Neuronal stem cell (in vitro differentiated cells): ENCODE measurements around the gene SPPL3.

Experiments
- DNase-seq: peaks from one replicate; pipeline ENCODE4 v3.0.0-alpha.2; 2013; ENCODE audit warnings: low spot score
- H2AFZ ChIP-seq: one replicate; pipeline ENCODE4 v1.6.1; 2013; ENCODE audit warnings: mild to moderate bottlenecking, low read length, inconsistent platforms
- H2AK5ac ChIP-seq: 2 replicates; pipeline ENCODE4 v1.6.1; 2013; ENCODE audit warnings: low read depth, mild to moderate bottlenecking, inconsistent platforms, low read length, moderate library complexity, mixed read lengths
- H2BK120ac ChIP-seq: 2 replicates; pipeline ENCODE4 v1.6.1; 2013; ENCODE audit warnings: low read depth, mild to moderate bottlenecking, inconsistent platforms, low read length, moderate library complexity, mixed read lengths
- H2BK12ac ChIP-seq: one replicate; pipeline ENCODE4 v1.6.1; 2013; ENCODE audit warnings: low read length, inconsistent platforms
- H2BK15ac ChIP-seq: 2 replicates; pipeline ENCODE4 v1.6.1; 2013; ENCODE audit warnings: mild to moderate bottlenecking, low read length, inconsistent platforms, mixed read lengths
- H2BK5ac ChIP-seq: one replicate; pipeline ENCODE4 v1.6.1; 2013; ENCODE audit warnings: inconsistent platforms, mild to moderate bottlenecking, low read length, moderate library complexity
- H3K14ac ChIP-seq: one replicate; pipeline ENCODE4 v1.6.1; 2013; ENCODE audit warnings: low read length, inconsistent platforms
- H3K18ac ChIP-seq: 2 replicates; pipeline ENCODE4 v1.6.1; 2013; ENCODE audit warnings: low read length, inconsistent platforms
- H3K23ac ChIP-seq: 2 replicates; pipeline ENCODE4 v1.6.1; 2013; ENCODE audit warnings: low read depth, mild to moderate bottlenecking, mixed read lengths, low read length, inconsistent platforms; ENCODE audit not compliant: poor library complexity
- H3K27ac ChIP-seq: replicated peaks from 3 replicates; pipeline ENCODE4 v1.5.1; 2013; ENCODE audit warnings: low read length, inconsistent platforms
- H3K27me3 ChIP-seq, 3 experiments: 2 replicates each; pipeline ENCODE4 v1.6.1; 2013; ENCODE audit warnings: low read length in 3 of 3, mild to moderate bottlenecking in 2 of 3, inconsistent platforms in 1 of 3, low read depth in 1 of 3, mixed read lengths in 1 of 3, moderate library complexity in 1 of 3; ENCODE audit not compliant: control insufficient read depth in 3 of 3, insufficient read depth in 3 of 3
- H3K36me3 ChIP-seq, 2 donors: replicated peaks in 1 of 2; 2 replicates each; pipeline ENCODE4 v1.6.1; 2013; ENCODE audit warnings: low read length in 2 of 2; ENCODE audit not compliant: control insufficient read depth in 2 of 2, insufficient read depth in 2 of 2
- H3K4ac ChIP-seq: 2 replicates; pipeline ENCODE4 v1.6.1; 2013; ENCODE audit warnings: inconsistent platforms, mild to moderate bottlenecking, low read length, moderate library complexity
- H3K4me1 ChIP-seq, 2 donors: 1 replicate in 1 of 2; 2 replicates in 1 of 2; pipeline ENCODE4 v1.6.1; 2013; ENCODE audit warnings: low read length in 2 of 2, low read depth in 1 of 2; ENCODE audit not compliant: control insufficient read depth in 2 of 2, insufficient read depth in 1 of 2
- H3K4me2 ChIP-seq: one replicate; pipeline ENCODE4 v1.6.1; 2013; ENCODE audit warnings: mild to moderate bottlenecking, low read length, inconsistent platforms; ENCODE audit not compliant: insufficient read depth, poor library complexity, severe bottlenecking
- H3K4me3 ChIP-seq, 2 donors: 2 replicates each; pipeline ENCODE4 v1.5.1; 2013; ENCODE audit warnings: low read length in 2 of 2, mild to moderate bottlenecking in 2 of 2, inconsistent platforms in 1 of 2, moderate library complexity in 1 of 2
- H3K79me1 ChIP-seq: one replicate; pipeline ENCODE4 v1.6.1; 2013; ENCODE audit warnings: low read depth, mild to moderate bottlenecking, inconsistent platforms, low read length, moderate library complexity
- H3K9ac ChIP-seq: one replicate; pipeline ENCODE4 v1.6.1; 2013; ENCODE audit warnings: mild to moderate bottlenecking, low read depth, low read length, inconsistent platforms; ENCODE audit not compliant: poor library complexity
- H3K9me3 ChIP-seq, 2 donors: replicated peaks in 1 of 2; 2 replicates each; pipeline versions ENCODE3 to v1.6.1; 2013; ENCODE audit warnings: low read length in 2 of 2, mild to moderate bottlenecking in 2 of 2, inconsistent platforms in 1 of 2, low read depth in 1 of 2, mixed read lengths in 1 of 2, moderate library complexity in 1 of 2; ENCODE audit not compliant: control insufficient read depth in 2 of 2, insufficient read depth in 1 of 2
- H4K8ac ChIP-seq: one replicate; pipeline ENCODE4 v1.6.1; 2013; ENCODE audit warnings: low read depth, mild to moderate bottlenecking, inconsistent platforms, low read length, moderate library complexity
- H4K91ac ChIP-seq: one replicate; pipeline ENCODE4 v1.6.1; 2013; ENCODE audit warnings: low read length, low read depth, mild to moderate bottlenecking, inconsistent platforms; ENCODE audit not compliant: poor library complexity
- WGBS, 2 donors: extraction: QIAGEN DNeasy Blood & Tissue Kit; methylation state at CpG; one replicate each; pipeline ENCODE4 v1.1.7; 2013; ENCODE audit warnings: missing lambda C conversion rate in 2 of 2, mixed read lengths in 1 of 2; ENCODE audit not compliant: insufficient read length in 2 of 2, insufficient replicate concordance in 1 of 2; ENCODE audit errors: extremely low coverage in 2 of 2; 5-methylcytosine and 5-hydroxymethylcytosine counted together

The SPPL3 gene

GRCh38 chr12:120775862-120776552, 128.2 kb downstream of the SPPL3 start:
- H3K23ac ChIP-seq: no peak overlapping the region
- no peak overlapping the region for H2AK5ac ChIP-seq
- no peak for DNase-seq
- H3K79me1 ChIP-seq: no peaks in the 10 kb centered on the region
- no peak overlapping the region for H4K91ac ChIP-seq
- H3K4ac ChIP-seq: no peak overlapping the region
- H2BK15ac ChIP-seq: no peak overlapping the region
- peaks cover 9 to 22% of the 10 kb centered on the region in 2 donors for H3K4me1 ChIP-seq
- no peak overlapping the region for H4K8ac ChIP-seq
- no peak overlapping the region for H2BK120ac ChIP-seq
- no peak overlapping the region for H3K18ac ChIP-seq
- no peak overlapping the region for H2BK5ac ChIP-seq
- no peaks in the 10 kb centered on the region for H3K9me3 ChIP-seq
- no peak overlapping the region for H2BK12ac ChIP-seq
- no peak overlapping the region for H3K4me2 ChIP-seq
- H3K14ac ChIP-seq: no peak overlapping the region
- H3K27me3 ChIP-seq: no peaks in the 10 kb centered on the region
- no peak overlapping the region for H2AFZ ChIP-seq
- H3K9ac ChIP-seq: no peak overlapping the region
- no peak overlapping the region for H3K4me3 ChIP-seq
- peaks cover 0 to 29% of the 10 kb centered on the region in 2 donors for H3K36me3 ChIP-seq
- no peak overlapping the region for H3K27ac ChIP-seq
- no CpG with 5 or more reads among the region's 7 CpGs for WGBS, 2 donors

GRCh38 chr12:120774169-120774916, 129.8 kb downstream of the SPPL3 start:
- H4K8ac ChIP-seq: no peak overlapping the region
- peaks cover 19 to 34% of the 10 kb centered on the region in 2 donors for H3K4me1 ChIP-seq
- no peak for DNase-seq
- no peak overlapping the region for H3K23ac ChIP-seq
- no peaks in the 10 kb centered on the region for H3K79me1 ChIP-seq
- no peak overlapping the region for H3K4ac ChIP-seq
- H3K9ac ChIP-seq: no peak overlapping the region
- no peak overlapping the region for H3K27ac ChIP-seq
- no peak overlapping the region for H2BK12ac ChIP-seq
- no peak overlapping the region for H3K18ac ChIP-seq
- H3K36me3 ChIP-seq: peaks cover 0 to 16% of the 10 kb centered on the region in 2 donors
- no peak overlapping the region for H3K14ac ChIP-seq
- no peak overlapping the region for H2BK15ac ChIP-seq
- no peak overlapping the region for H3K4me2 ChIP-seq
- no peak overlapping the region for H3K4me3 ChIP-seq
- H2BK120ac ChIP-seq: no peak overlapping the region
- no CpG with 5 or more reads among the region's 7 CpGs for WGBS, 2 donors
- no peaks in the 10 kb centered on the region for H3K9me3 ChIP-seq
- no peaks in the 10 kb centered on the region for H3K27me3 ChIP-seq
- H2AK5ac ChIP-seq: no peak overlapping the region
- H2BK5ac ChIP-seq: no peak overlapping the region
- H2AFZ ChIP-seq: no peak overlapping the region
- no peak overlapping the region for H4K91ac ChIP-seq

GRCh38 chr12:120771097-120771496, 133.1 kb downstream of the SPPL3 start:
- H3K27ac ChIP-seq: peak overlapping the region; percentile 68
- peaks cover 4 to 12% of the 10 kb centered on the region in 2 donors for H3K9me3 ChIP-seq
- no peak overlapping the region for H2AK5ac ChIP-seq
- no peak overlapping the region for H2BK5ac ChIP-seq
- no peak overlapping the region for H3K4me3 ChIP-seq
- H2AFZ ChIP-seq: no peak overlapping the region
- no peaks in the 10 kb centered on the region for H3K27me3 ChIP-seq
- no peak overlapping the region for H2BK12ac ChIP-seq
- H3K36me3 ChIP-seq: peaks cover 19 to 38% of the 10 kb centered on the region in 2 donors
- peaks cover 21 to 25% of the 10 kb centered on the region in 2 donors for H3K4me1 ChIP-seq
- H3K4me2 ChIP-seq: peak overlapping the region; percentile 40
- no peak overlapping the region for H4K8ac ChIP-seq
- no CpG with 5 or more reads among the region's 11 CpGs for WGBS, 2 donors
- H3K18ac ChIP-seq: no peak overlapping the region
- H3K23ac ChIP-seq: no peak overlapping the region
- H2BK120ac ChIP-seq: no peak overlapping the region
- DNase-seq: peak; percentile 68
- H3K9ac ChIP-seq: no peak overlapping the region
- H3K79me1 ChIP-seq: no peaks in the 10 kb centered on the region
- H2BK15ac ChIP-seq: no peak overlapping the region
- H3K4ac ChIP-seq: no peak overlapping the region
- H4K91ac ChIP-seq: no peak overlapping the region
- H3K14ac ChIP-seq: no peak overlapping the region
